HG02973 (cell line): ENCODE measurements around the gene FAAP20.
A peak's percentile ranks its signal among the peaks of the same experiment; 100 is the strongest.

ENCODE experiments used
- ATAC-seq: cut with Tn5 transposase; IDR thresholded peaks from one replicate; pipeline ENCODE4 v1.9.1; 2021; ENCODE audit warnings: moderate library complexity; ENCODE audit not compliant: unreplicated experiment

Gene FAAP20

DNA sequence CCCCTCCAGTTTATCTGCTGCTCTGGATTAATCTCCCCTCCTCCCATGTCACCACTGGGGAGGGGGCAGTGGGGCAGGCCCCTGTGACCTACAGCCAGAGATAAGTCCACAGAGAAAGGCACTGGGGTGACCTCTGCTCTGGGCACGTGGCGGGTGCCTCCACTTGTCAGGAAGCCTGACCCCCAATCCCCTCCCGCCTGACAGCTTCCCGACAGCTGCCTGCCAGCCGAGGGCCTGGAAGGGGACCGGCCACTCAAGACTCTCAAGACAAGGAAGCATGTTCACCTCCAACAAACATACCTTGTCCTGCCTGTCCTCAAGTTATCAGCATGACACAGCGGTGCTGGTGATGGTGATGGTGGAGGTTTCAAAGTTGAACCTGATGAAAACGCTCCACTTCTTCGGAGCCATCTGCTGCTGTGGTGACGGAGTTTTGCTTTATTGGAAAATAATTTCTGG lies 3.2 kb upstream of the FAAP20 start:
- ATAC-seq = no peak

DNA sequence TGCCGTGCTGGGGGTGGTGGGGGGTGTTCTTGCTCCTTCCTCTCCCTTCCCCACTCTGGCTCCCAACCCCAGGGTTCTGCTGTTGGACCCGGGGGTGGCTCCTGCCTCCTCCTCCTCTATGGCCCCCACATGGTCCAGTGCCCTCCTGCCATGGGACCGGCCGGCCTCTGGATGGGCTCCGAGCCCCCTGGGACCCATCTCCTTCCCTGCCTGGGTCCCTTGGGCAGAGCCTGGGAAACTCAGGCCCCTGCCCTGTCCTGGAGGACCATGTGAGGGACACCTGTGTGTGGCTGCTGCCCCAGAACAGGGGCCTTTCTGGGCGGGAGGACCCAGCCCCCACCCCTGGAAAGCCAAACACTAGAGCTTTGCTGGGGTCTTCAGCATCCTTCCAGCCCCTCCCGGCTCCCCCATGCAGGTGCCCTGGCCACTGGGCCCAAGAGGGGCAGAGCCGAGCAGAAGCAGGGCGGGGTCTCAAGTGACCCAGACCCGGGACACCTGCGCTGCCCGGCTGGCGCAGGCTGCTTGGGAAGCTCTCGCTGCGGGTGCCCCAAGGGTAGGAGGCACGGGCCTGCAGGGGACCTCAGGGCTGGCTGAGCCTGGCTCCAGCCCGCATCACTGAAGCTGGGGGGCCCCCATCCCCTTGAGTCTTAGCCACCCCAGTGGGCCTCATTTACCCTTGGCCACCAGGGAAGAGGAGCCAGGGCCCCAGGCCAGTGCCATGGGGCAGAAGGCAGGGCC lies 2.5 kb upstream of the FAAP20 start:
- no peak for ATAC-seq

DNA sequence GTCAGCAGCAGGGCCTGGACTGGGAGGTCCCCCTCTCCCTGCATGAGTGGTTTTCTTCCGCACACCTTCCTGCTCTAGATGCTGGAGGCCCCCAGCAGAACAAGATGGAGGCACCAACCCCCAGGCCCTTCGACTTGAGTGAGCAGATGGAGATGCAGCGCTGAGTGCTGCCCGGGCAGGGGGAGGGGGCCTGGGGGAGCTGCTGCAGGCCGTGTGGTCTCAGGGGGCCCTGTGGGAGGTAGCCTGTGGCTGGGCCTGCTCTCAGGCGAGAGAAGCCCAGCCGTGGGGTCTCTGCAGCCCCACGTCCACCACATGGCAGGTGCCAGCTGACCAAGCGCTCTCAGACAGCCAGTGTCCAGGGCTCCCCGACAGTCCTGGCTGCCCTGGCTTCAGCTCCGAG lies 1.2 kb upstream of the FAAP20 start:
- ATAC-seq = no peak

DNA sequence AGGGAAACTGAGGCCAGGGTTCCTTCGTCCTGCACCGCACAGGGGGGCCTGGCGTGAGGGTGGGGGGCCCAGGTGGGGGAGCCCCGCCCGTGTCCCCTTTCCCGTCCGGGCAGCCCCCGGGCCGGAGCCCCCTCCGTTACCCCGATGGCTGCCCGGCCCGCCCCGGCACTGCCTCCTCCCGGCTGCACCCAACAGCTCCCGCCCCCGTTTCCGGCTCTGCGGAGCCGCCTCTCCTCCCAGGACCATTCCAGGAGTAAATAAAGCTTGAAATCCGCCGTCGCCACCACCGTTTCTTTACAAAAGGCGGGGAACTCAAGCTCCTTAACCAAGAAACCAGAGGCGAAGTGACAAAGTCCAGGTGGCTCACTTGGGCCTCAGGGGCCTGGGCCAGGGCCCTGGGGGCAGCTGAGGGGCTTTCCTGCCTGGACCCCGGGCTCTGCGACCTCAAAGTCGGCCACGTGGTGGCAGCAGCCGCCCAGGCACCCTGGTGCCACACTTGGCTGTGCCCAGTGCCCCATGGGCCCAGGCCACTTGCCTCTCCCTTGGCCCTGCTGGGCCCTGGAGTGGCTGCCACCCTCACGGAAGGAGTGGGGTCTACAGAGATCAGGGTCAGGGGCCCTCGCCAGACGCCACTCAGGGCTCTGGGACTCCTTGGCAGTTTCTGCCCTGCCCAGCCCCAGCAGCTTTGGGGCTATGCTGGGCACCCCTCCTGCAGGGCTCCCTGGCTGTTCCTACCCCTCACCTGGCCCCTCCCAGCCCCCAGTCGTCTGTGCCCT lies 514 bp upstream of the FAAP20 start:
- peak; percentile 49 for ATAC-seq

DNA sequence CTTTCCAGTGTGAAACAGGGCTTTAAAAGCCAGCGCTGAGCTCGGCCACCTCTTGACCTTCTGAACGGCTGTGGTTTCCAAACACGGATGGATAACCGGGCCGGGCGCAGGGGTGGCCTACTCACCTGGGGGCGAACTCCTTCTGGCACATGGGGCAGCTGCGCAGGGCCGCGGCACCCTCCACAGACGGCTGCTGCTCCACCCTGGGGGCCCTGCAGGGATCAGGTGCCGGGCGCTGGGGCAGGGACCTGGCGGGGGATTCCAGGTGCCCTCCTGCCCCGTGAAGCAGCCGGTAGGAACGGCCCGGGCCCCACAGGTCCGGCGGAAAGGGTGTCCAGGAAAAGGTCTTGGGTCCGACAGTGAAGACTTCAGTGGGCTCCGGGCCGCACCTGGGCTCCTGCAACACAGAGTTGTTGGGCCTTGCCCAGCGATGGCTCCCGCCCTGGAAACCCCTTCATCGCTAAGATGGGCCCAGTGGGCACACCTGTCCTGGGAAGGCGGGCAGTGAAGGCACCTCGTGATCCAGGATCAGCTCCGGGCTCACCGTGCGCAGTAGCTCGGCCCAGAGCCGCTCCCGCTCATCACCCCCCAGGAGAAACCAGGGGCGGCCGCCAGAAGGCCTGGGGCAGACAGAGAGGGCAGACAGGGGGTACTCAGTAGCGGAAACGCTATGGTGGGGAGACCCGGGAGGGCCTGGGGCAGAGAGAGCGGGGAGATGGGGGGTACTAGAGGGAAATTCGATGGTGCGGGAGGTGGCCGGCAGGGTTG lies 874 bp downstream of the FAAP20 start:
- no peak for ATAC-seq

DNA sequence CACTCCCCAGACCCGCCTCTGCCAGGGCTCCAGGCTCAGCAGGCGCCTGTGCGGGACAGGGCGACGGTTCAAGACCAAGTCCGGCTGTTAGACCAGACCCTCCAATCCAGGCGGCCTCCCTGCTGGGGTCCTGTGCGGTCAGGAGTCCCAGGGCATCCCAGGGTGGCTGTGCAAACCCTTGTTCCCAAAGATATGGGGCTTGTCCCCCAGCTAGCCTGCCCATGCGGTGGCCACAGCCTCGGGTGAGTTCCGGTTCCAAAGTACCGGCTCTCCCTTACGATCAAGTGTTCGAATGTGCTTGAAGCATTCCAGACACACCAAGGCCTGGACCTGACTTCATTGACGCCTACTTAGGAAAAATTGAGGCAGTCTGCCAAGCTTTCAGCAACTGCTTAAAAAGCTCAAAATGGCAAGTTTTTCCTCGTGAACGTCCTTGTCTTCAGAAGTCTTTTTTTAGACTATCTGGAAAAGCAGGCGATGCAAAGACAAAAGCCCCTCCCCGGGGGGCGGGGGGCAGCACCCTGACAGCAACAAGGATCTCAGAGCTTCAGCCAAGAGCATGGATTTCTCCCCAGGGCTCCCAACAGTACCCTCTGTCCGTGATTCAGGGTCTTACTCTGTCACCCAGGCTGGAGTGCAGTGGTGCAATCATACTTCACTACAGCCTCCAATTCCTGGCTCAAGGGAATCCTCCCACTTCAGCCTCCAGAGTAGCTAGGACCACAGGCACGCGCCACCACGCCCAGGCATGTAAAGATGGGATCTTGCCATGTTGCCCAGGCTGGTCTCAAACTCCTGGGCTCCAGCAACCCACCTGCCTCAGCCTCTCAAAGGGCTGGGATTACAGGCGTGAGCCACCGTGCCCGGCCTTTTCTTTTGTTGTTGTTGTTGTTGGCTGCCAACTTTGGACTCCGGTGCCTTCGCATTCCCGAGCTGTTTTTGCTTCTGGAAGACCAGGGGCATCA lies 2.3 kb downstream of the FAAP20 start:
- ATAC-seq = no peak

DNA sequence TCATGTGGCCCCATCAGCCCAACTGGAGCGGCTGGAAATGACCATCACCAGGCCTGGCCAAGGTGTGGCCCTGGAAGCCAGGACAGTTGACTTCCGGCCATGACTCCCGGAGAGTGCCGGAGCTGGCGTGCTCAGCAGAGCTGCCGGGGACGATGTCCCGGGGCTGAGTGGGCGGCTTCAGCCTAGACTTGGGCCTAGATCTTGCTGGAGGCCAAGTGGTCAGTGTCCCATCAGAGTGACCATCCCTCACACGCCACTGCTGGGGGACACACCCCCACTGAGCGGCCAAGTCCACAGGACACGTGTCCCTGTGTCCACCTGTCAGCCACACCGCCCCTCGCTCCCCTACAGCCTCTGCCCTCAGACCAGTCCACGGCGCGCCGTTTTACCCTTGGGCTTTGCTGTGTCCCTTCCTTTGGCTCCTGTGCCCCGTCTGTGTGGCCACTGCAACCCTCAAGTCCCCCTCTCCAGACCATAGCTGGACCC lies 4.0 kb downstream of the FAAP20 start:
- ATAC-seq = no peak

DNA sequence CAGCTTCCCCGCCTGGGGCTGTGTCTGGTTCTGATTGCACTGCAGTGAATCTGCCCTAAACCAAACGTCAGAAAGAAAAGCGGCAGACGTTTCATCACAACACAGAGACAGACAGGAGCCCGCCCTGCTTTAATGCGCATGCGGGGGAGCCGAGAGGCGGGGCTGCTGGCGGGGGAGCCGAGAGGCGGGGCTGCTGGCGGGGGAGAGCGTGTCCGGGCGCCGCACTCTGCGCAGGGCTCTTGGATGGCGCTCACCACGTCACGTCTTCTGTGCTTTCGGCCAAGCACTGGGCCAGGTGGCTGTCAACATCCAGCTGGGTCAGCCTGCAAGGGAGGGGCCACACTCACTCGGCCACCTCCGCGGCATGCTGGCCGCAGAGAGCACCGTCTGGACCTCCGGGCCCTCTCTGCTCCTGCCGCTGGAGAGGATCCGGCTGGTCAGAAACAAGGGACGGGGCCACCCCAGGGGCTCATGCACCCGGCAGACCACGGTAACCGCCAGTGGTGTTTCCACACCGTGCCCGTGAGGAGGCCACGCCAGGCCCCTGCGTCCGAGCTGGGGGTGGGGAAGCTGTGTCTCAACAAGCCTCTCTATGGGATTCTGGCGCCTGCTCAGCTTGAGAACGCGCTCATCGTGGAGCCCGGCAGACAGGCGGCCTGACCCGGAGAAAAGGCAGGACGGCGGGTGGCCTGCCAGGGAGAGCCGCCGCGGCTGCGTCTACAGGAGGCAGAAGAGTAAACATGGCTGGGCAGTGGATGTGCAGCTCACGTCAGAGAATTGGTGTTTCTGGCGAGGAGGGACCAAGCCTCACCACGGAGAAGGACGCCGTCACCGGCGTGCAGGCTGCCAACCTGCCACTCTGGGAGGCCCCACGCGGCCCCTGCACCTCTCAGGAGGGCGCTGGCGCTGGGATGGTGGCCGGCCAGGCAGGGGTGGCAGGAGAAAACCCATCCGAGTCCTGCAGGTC lies 4.8 kb downstream of the FAAP20 start:
- ATAC-seq = peak; percentile 49

DNA sequence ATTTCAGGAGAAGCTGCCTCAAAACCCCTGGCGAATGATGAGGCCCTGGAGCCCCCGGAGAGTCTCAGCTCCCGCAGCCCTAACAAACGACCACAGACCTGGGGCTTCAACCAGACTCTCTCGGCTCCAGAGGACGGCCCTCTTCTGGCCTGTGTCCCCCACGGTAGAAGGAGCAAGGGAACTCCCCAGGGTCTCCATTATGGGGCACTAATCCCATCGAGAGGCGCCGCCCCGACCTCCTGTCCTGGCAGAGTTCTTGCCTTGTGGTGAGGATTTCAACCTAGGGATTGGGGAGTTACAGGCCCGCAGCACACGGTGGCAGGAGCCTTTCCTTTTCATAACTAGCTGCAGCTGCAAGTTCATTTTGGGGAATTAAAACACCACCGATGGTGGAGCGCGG lies 6.2 kb downstream of the FAAP20 start:
- no peak for ATAC-seq

DNA sequence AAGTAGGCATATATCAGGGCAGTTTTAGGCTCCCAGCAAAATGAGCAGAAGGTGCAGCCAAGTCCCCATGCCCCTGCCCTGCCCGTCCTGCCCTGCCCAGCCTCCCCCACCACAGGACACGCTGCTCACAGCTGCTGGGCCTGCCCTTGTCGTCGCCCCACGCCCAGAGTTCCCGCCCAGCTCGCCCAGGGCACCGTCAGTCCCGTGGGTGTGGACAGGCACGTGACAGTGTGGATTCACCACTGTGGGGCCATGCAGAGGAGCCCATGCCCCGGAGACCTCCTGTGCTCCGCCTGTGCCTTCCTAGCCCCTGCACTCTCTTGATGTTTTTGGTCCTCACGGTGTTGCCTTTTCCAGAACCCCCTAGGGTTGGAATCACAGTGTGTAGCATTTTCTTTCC lies 7.0 kb downstream of the FAAP20 start:
- no peak for ATAC-seq

DNA sequence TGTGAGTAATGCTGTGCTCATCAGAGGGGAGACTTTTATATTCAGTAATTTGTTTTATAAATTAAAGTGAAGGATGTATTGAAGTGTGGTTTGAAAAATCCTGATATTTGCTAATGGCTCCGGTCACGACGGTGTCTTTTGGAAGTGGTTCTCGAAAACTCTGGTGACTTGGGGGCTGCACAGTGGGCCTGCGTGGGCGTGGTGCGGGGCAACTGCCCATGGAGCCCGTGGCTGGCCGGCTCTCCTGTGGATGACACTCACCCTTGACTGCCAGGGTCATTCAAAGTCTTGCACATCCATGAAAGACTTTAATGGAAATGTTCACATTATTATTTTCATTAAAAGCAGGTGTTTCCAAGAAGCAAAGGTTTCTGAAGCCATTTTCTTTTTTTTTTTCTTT lies 7.7 kb downstream of the FAAP20 start:
- no peak for ATAC-seq

DNA sequence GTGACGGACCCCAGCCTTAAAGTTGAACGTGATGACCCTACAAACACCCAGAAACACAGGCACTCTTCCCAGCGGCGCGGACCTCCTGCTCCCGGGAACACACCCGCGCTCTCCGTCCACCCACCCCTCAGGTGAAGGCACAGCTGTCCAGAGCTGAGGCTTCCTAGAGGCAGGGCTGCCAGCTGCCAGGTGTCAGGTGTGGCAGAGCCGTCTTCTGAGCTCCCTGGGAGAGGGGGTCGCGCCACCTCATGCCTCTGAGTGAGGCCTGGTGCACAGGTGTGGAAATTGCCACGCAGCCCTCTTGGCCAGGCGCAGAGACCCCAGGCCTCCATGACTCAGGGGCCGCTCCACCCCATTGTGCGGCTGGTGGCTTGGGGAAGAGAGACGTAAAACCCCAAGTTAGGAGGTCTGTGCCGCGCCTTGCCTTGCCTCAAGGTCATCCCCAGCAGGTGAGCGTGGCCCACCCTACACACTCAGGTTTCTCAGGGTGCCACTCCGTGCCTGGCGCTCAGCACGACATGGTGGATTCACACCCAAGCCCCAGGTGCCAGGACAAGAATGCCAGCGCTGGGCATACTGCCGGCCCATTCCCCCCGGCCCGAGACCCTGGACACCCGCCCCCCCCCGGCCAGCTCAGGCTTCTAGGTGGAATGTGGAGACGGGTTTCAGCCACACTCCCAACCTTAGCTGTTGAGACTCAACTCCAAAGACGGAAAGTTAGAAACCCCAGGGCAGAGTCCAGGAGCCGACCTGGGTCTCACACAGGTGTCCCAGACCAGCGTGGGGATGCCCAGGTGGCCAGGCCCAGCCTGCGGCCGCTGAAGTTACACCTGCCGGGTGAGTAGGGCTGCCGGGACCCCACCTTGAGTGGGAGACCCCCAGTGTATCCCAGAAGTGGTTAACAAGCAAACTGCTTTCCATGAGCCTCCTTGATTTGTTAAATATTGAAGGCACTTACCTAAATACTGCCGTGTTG lies 8.4 kb downstream of the FAAP20 start:
- no peak for ATAC-seq

DNA sequence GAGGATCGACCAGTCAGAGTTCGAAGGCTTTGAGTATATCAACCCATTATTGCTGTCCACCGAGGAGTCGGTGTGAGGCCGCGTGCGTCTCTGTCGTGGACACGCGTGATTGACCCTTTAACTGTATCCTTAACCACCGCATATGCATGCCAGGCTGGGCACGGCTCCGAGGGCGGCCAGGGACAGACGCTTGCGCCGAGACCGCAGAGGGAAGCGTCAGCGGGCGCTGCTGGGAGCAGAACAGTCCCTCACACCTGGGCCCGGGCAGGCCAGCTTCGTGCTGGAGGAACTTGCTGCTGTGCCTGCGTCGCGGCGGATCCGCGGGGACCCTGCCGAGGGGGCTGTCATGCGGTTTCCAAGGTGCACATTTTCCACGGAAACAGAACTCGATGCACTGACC lies 9.6 kb downstream of the FAAP20 start:
- ATAC-seq = no peak

DNA sequence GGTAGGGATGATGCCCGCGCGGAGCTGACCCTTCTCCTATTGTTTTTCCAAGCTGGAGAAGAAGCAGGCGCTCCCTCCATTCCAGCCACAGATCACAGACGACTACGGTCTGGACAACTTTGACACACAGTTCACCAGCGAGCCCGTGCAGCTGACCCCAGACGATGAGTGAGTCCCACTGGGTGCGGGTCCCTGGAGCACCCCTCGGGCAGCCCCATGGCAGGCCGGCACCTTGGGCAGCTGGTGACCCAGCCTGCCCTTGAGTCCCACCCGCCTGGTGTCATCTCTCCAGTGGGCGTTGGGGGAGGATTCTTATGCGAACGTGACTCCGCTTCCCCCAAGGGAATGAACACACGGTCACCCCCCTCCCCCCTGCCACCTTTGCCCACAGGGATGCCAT lies 10.0 kb downstream of the FAAP20 start:
- ATAC-seq = no peak

DNA sequence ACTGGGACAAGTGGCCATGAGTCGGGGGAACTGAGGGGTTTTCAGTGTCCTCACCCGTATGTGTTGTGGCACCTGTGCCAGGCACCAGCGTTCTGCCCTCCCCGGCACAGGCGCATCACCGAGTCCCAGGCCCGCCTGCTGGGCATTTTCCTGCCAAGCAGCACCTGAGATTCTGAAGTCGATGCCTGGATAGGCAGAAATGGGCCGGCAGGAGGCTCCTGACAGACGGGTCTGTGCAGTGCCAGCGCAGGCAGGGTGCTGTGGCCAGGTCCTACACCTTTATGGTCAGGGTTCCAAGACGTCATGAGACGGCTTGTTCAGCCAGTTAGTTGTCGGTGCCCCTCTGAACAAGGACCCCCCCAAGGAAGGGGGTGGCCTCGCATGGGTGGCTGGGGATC lies 10.6 kb downstream of the FAAP20 start:
- no peak for ATAC-seq

DNA sequence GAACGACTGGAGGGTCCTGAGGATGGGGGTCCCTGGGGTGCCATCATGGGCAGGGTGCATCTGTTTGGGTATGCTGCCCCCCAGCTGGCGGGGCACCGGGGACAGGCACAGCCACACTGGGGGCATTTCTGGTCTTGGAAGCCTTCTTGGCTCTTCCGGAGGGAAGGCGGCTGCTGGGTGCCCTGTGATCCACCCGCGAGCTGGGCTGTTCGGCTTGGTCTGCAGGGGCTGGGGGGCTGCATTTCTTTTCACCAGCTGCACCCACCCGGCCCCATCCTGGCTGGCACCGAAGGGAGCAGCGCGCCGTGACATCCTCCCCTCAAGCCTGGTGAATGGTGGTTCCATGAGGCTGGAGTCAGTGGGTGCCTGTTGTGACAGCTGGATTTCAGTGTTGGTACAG lies 12.2 kb downstream of the FAAP20 start:
- no peak for ATAC-seq

DNA sequence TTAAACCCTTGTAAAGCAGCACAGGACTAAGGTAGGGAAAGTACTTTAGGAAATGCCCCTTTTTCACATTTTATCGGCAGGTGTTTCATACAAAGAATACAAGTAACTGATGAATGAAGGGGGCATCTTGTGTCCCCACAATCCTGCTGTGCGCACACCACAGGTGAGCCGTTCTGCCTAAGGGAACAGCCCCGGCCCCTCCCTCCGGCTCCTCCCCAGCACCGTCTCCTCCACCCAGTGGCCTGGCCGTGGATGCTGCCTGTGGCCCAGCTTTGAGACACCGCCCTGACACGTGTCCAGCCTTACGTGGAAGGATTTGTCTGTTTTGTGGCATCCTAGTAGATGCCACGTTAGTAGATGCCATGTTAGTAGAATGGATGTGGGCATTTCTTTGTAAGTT lies 12.8 kb downstream of the FAAP20 start:
- ATAC-seq = no peak

DNA sequence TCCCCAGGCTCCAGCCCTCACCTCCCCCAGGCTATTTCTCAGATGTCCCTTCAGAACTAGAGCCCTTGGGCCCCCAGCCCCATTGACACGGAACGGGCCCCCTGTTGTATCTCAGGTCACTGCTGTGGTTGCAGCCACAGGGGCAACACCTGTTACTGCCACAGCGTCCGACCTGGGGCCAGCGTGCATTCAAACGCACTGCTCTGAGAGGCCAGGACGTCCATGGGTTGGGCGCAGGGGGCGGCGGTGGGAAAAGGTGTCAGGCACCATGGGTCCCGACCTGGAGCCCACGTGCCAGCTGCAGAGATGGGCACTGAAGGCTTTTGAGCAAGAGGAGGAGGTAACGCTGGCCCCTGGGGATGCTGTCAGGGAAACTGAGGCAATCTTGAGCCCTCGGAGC lies 13.3 kb downstream of the FAAP20 start:
- no peak for ATAC-seq
